NCI-H526 treated with DMSO at 0.1 percent for 48 hours (cell line): ENCODE results near the gene ALDH1B1.
"Not testable (repeated sequence)": the region's sequence is repeated elsewhere in the genome, so short reads cannot be mapped to it uniquely, and the experiment has no call there.

Source experiments
- DNase-seq: peaks from one replicate; lab custom pipeline; 2025; lab: John Stamatoyannopoulos, UW

The ALDH1B1 gene

GRCh38 chr9:38361473-38361850, 31.0 kb upstream of the ALDH1B1 start:
- DNase-seq, result no peak

GRCh38 chr9:38362852-38363588, 29.5 kb upstream of the ALDH1B1 start:
- peak; percentile 57 for DNase-seq

GRCh38 chr9:38363589-38363925, 28.9 kb upstream of the ALDH1B1 start:
- no peak for DNase-seq

- DNase-seq, result no peak
These were observed 24.6 kb upstream of the ALDH1B1 start for GRCh38 chr9:38367898-38368297.

GRCh38 chr9:38368731-38369130, 23.8 kb upstream of the ALDH1B1 start:
- DNase-seq, result no peak

GRCh38 chr9:38370176-38370575, 22.3 kb upstream of the ALDH1B1 start:
- no peak for DNase-seq

- DNase-seq, result peak; percentile 40
These were observed 21.0 kb upstream of the ALDH1B1 start for GRCh38 chr9:38371495-38371894.

GRCh38 chr9:38372762-38373619, 19.5 kb upstream of the ALDH1B1 start:
- DNase-seq, result no peak

- DNase-seq, result no peak
These were observed 18.8 kb upstream of the ALDH1B1 start for GRCh38 chr9:38373679-38374078.

- DNase-seq, result no peak
These were observed 17.5 kb upstream of the ALDH1B1 start for GRCh38 chr9:38374847-38375571.

GRCh38 chr9:38375572-38375963, 16.9 kb upstream of the ALDH1B1 start:
- no peak for DNase-seq

GRCh38 chr9:38376021-38376670, 16.4 kb upstream of the ALDH1B1 start:
- DNase-seq, result no peak

- not testable (repeated sequence) for DNase-seq
These were observed 15.0 kb upstream of the ALDH1B1 start for GRCh38 chr9:38377336-38378083.

- DNase-seq, result no peak
These were observed 12.2 kb upstream of the ALDH1B1 start for GRCh38 chr9:38380230-38380871.

- peak; percentile 17 for DNase-seq
These were observed 11.5 kb upstream of the ALDH1B1 start for GRCh38 chr9:38380872-38381534.

- DNase-seq, result no peak
These were observed 10.4 kb upstream of the ALDH1B1 start for GRCh38 chr9:38382141-38382540.

- no peak for DNase-seq
These were observed 7.3 kb upstream of the ALDH1B1 start for GRCh38 chr9:38384990-38385848.

- DNase-seq, result no peak
These were observed 6.6 kb upstream of the ALDH1B1 start for GRCh38 chr9:38385896-38386295.

GRCh38 chr9:38386319-38386895, 6.1 kb upstream of the ALDH1B1 start:
- DNase-seq, result no peak
